Bronchial epithelial cell (primary cell): ENCODE measurements around the gene SLC35E2B. TPM values are rescaled to one million over a fixed set of nuclear protein-coding genes. Genes with fewer than 3 reads are reported as not detected.

Experiments
- DNase-seq: peaks from one replicate; pipeline ENCODE4 v3.0.0-alpha.2; 2010; ENCODE audit warnings: low read depth
- FAIRE-seq: peaks from 2 replicates; lab custom pipeline; 2011; peaks lifted over from hg19 to GRCh38; lab: Jason Lieb, UNC
- H3K27me3 ChIP-seq: 2 replicates; pipeline ENCODE4 v1.5.1; 2011; ENCODE audit warnings: low read length; ENCODE audit not compliant: control insufficient read depth, insufficient read depth
- H3K36me3 ChIP-seq: 2 replicates; pipeline ENCODE4 v1.5.1; 2011; ENCODE audit warnings: low read length; ENCODE audit not compliant: control insufficient read depth, insufficient read depth
- H3K4me3 ChIP-seq: 2 replicates; pipeline ENCODE4 v1.5.1; 2011; ENCODE audit warnings: mild to moderate bottlenecking, low read depth, low read length, control low read depth
- CTCF ChIP-seq: IDR thresholded peaks from 2 replicates; pipeline ENCODE4 v1.5.1; 2011; ENCODE audit warnings: mild to moderate bottlenecking, moderate library complexity, low read length, control low read depth, inconsistent platforms; ENCODE audit not compliant: insufficient read depth, severe bottlenecking
- total RNA-seq: library from RNA; depleted of rRNA; stranded (reverse); fragments of >200 nt; gene quantifications from 2 replicates; pipeline ENCODE4 v1.2.1, GENCODE V29; 2014

The SLC35E2B gene
- total RNA-seq, 1 donor from 2014 or later: 14.0 TPM

GRCh38 chr1:1671365-1672119 is 21.1 kb downstream of the SLC35E2B start:
- H3K27me3 ChIP-seq: no peaks in the 10 kb centered on the region
- H3K36me3 ChIP-seq: peaks cover 8% of the 10 kb centered on the region
- no peak for DNase-seq
- no peak overlapping the region for H3K4me3 ChIP-seq
- no peak for FAIRE-seq
- no peak for TF ChIP-seq CTCF

GRCh38 chr1:1670866-1671265 is 21.7 kb downstream of the SLC35E2B start:
- TF ChIP-seq CTCF: no peak
- Histone ChIP-seq H3K4me3 (no peak overlapping the region), H3K36me3 (peaks cover 12% of the 10 kb centered on the region), H3K27me3 (no peaks in the 10 kb centered on the region)
- DNase-seq: no peak
- FAIRE-seq: peak; percentile 47

GRCh38 chr1:1669468-1670440 is 22.8 kb downstream of the SLC35E2B start:
- Histone ChIP-seq H3K36me3 (peaks cover 18% of the 10 kb centered on the region), H3K4me3 (no peak overlapping the region), H3K27me3 (no peaks in the 10 kb centered on the region)
- no peak for DNase-seq
- no peak for TF ChIP-seq CTCF
- FAIRE-seq: no peak

- no peak overlapping the region for H3K4me3 ChIP-seq
- no peak for TF ChIP-seq CTCF
- H3K36me3 ChIP-seq: peaks cover 16% of the 10 kb centered on the region
- no peak for DNase-seq
- H3K27me3 ChIP-seq: no peaks in the 10 kb centered on the region
- no peak for FAIRE-seq
Measured at GRCh38 chr1:1666526-1666925, 26.1 kb downstream of the SLC35E2B start.

GRCh38 chr1:1665815-1666251 is 26.8 kb downstream of the SLC35E2B start:
- DNase-seq (no peak), FAIRE-seq (no peak)
- peak; percentile 58 for TF ChIP-seq CTCF
- no peak overlapping the region for H3K4me3 ChIP-seq
- no peaks in the 10 kb centered on the region for H3K27me3 ChIP-seq
- H3K36me3 ChIP-seq: peaks cover 14% of the 10 kb centered on the region
